ENCODE data around the gene RETREG1.

- TF ChIP-seq, protein P1, sequence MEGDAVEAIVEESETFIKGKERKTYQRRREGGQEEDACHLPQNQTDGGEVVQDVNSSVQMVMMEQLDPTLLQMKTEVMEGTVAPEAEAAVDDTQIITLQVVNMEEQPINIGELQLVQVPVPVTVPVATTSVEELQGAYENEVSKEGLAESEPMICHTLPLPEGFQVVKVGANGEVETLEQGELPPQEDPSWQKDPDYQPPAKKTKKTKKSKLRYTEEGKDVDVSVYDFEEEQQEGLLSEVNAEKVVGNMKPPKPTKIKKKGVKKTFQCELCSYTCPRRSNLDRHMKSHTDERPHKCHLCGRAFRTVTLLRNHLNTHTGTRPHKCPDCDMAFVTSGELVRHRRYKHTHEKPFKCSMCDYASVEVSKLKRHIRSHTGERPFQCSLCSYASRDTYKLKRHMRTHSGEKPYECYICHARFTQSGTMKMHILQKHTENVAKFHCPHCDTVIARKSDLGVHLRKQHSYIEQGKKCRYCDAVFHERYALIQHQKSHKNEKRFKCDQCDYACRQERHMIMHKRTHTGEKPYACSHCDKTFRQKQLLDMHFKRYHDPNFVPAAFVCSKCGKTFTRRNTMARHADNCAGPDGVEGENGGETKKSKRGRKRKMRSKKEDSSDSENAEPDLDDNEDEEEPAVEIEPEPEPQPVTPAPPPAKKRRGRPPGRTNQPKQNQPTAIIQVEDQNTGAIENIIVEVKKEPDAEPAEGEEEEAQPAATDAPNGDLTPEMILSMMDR (IDR thresholded peaks at IDR 0.05), result no peak
- TF ChIP-seq POLR2A (IDR thresholded peaks at IDR 0.05), result no peak
- TF ChIP-seq EP300 (IDR thresholded peaks at IDR 0.05), result no peak
Observed at GRCh38 chr5:16593628-16594027, 23.2 kb downstream of the RETREG1 start.
